ENCODE measurements around the gene CCDC187. TPM values are rescaled to one million over a fixed set of nuclear protein-coding genes. Genes with fewer than 3 reads are reported as not detected.

CCDC187 gene
- total and polyA plus RNA-seq, 2 of the 8 experiments (the other 6 are each of a cell fraction or from before 2014, with no cell fraction given): 0.02 TPM; not detected in 1

GRCh38 chr9:136241542-136241941 is 62.4 kb downstream of the CCDC187 start (continued):
- TF ChIP-seq BACH1 (IDR thresholded peaks at IDR 0.05; ENCODE audit: low read length) (no peak), TAF7 (optimal IDR thresholded peaks at IDR 0.05; ENCODE audit: borderline replicate concordance, low read depth, low read length) (no peak)
